ENCODE results near the gene MS4A8. TPM values are rescaled to one million over a fixed set of nuclear protein-coding genes. Genes with fewer than 3 reads are reported as not detected.

MS4A8 gene
- total and polyA plus RNA-seq, 10 of the 15 experiments (the other 5 are each of a cell fraction or from before 2014, with no cell fraction given) = 0.04 TPM; not detected in 9

DNA sequence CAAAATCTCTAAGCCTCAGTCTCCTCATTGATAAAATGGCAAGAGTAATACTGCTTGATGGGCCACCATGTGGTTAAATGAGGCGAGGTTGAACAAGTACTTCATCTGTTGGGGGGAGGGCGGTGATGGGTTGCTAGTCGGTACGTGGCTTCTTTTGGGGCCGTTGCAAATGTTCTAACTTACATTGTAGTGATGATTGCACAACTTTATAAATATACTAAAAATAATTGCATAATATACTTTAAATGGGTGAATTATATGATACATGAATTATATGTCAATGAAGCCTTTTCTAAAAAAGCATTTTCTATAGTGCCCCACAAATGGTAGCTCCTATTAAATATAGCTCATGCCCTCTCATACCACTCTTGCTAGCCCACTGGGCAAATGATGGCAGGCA is 6.5 kb downstream of the MS4A8 start:
- POLR2A ChIA-PET = no interaction called here
- no peak overlapping the region for H3K4me3 ChIP-seq
- BruUV-seq (replicated peaks) = no TSS peak
- TF ChIP-seq EED (IDR thresholded peaks at IDR 0.05; ENCODE audit: low read depth) = no peak
- no peak for TF ChIP-seq RFX5 (IDR thresholded peaks at IDR 0.05; ENCODE audit: low read depth, low read length)
- no peak for TF ChIP-seq EP300 (IDR thresholded peaks at IDR 0.05; ENCODE audit: borderline replicate concordance in 1 of 2, control insufficient read depth in 1 of 2, low read depth in 2 of 2, low read length in 2 of 2)
- no peak for TF ChIP-seq WRNIP1 (IDR thresholded peaks at IDR 0.05; ENCODE audit: borderline replicate concordance, low read depth, low read length)
- TF ChIP-seq BACH1 (IDR thresholded peaks at IDR 0.05; ENCODE audit: borderline replicate concordance) = no peak
- no peak for TF ChIP-seq PML (IDR thresholded peaks at IDR 0.05; ENCODE audit: low read length)
- TF ChIP-seq SP1 (IDR thresholded peaks at IDR 0.05; ENCODE audit: low read depth, low read length) = no peak
- no peak for TF ChIP-seq CHD4 (IDR thresholded peaks at IDR 0.05)
- no peak for TF ChIP-seq NFYA (IDR thresholded peaks at IDR 0.05; ENCODE audit: borderline replicate concordance, low read depth, low read length)
- TF ChIP-seq, protein P1, sequence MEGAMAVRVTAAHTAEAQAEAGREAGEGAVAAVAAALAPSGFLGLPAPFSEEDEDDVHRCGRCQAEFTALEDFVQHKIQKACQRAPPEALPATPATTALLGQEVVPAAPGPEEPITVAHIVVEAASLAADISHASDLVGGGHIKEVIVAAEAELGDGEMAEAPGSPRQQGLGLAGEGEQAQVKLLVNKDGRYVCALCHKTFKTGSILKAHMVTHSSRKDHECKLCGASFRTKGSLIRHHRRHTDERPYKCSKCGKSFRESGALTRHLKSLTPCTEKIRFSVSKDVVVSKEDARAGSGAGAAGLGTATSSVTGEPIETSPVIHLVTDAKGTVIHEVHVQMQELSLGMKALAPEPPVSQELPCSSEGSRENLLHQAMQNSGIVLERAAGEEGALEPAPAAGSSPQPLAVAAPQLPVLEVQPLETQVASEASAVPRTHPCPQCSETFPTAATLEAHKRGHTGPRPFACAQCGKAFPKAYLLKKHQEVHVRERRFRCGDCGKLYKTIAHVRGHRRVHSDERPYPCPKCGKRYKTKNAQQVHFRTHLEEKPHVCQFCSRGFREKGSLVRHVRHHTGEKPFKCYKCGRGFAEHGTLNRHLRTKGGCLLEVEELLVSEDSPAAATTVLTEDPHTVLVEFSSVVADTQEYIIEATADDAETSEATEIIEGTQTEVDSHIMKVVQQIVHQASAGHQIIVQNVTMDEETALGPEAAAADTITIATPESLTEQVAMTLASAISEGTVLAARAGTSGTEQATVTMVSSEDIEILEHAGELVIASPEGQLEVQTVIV (IDR thresholded peaks at IDR 0.05; ENCODE audit: borderline replicate concordance, partially characterized antibody) = no peak
- TF ChIP-seq, protein P2, sequence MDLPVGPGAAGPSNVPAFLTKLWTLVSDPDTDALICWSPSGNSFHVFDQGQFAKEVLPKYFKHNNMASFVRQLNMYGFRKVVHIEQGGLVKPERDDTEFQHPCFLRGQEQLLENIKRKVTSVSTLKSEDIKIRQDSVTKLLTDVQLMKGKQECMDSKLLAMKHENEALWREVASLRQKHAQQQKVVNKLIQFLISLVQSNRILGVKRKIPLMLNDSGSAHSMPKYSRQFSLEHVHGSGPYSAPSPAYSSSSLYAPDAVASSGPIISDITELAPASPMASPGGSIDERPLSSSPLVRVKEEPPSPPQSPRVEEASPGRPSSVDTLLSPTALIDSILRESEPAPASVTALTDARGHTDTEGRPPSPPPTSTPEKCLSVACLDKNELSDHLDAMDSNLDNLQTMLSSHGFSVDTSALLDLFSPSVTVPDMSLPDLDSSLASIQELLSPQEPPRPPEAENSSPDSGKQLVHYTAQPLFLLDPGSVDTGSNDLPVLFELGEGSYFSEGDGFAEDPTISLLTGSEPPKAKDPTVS (IDR thresholded peaks at IDR 0.05; ENCODE audit: low read depth, low read length) = no peak
- TF ChIP-seq TCF7 (IDR thresholded peaks at IDR 0.05; ENCODE audit: borderline replicate concordance) = no peak
- TF ChIP-seq MXI1 (IDR thresholded peaks at IDR 0.05; ENCODE audit: low read depth, low read length) = no peak
- no peak for TF ChIP-seq RB1 (IDR thresholded peaks at IDR 0.05; ENCODE audit: borderline replicate concordance)
- TF ChIP-seq, protein P3, sequence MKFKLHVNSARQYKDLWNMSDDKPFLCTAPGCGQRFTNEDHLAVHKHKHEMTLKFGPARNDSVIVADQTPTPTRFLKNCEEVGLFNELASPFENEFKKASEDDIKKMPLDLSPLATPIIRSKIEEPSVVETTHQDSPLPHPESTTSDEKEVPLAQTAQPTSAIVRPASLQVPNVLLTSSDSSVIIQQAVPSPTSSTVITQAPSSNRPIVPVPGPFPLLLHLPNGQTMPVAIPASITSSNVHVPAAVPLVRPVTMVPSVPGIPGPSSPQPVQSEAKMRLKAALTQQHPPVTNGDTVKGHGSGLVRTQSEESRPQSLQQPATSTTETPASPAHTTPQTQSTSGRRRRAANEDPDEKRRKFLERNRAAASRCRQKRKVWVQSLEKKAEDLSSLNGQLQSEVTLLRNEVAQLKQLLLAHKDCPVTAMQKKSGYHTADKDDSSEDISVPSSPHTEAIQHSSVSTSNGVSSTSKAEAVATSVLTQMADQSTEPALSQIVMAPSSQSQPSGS (IDR thresholded peaks at IDR 0.05; ENCODE audit: low read length) = no peak
- 12% methylated on average over 5 of the region's 5 CpGs for WGBS (ENCODE audit: insufficient coverage, insufficient replicate concordance, low lambda C conversion rate, missing lambda C conversion rate)
- CTCF ChIA-PET = interaction anchor here (1.4 to 1.7 kb wide), 2 partner anchors 50 to 57 kb away, joined by 3 to 6 read pairs; partner anchors contain the start of gene MS4A15
- no peak overlapping the region for H3K27ac ChIP-seq (ENCODE audit: control insufficient read depth, insufficient read depth)
- H3K27me3 ChIP-seq (replicated peaks in 1 of 2; ENCODE audit: control insufficient read depth in 2 of 2, insufficient read depth in 2 of 2, low read length in 1 of 2) = no peaks in the 10 kb centered on the region
- FAIRE-seq (no peak), DNase-seq (ENCODE audit: low read depth, low spot score) (no peak), ATAC-seq (no peak)
- H3K9ac ChIP-seq (ENCODE audit: control insufficient read depth, insufficient read depth, low read length) = no peak overlapping the region
- no peak overlapping the region for H2AFZ ChIP-seq (ENCODE audit: control insufficient read depth, low read depth, low read length)
- intact Hi-C loops (cut with micrococcal nuclease; ENCODE audit: unreplicated experiment) (no loop called here), in situ Hi-C loops (cut with MboI) (no loop called here)
- no peaks in the 10 kb centered on the region for H3K36me3 ChIP-seq (ENCODE audit: control insufficient read depth in 2 of 2, insufficient read depth in 2 of 2, low read length in 1 of 2)
- no peaks in the 10 kb centered on the region for H3K79me2 ChIP-seq (ENCODE audit: control insufficient read depth, insufficient read depth, low read length)
- SMC1A ChIA-PET (ENCODE audit: uncharacterized antibody, unreplicated experiment) = interaction anchor here (1.2 to 5.5 kb wide), 3 partner anchors 21 to 57 kb away, joined by 4 to 20 read pairs (median 5); no protein-coding TSS in a partner anchor
- H3K4me1 ChIP-seq (ENCODE audit: control insufficient read depth, insufficient read depth, low read length) = no peaks in the 10 kb centered on the region
- no peaks in the 10 kb centered on the region for H4K20me1 ChIP-seq (ENCODE audit: control insufficient read depth, insufficient read depth)
- RAD21 ChIA-PET (ENCODE audit: unreplicated experiment) = interaction anchor here (1.5 kb wide), 1 partner anchor 57 kb away, joined by 3 read pairs; no protein-coding TSS in a partner anchor
- no peak overlapping the region for H3K4me2 ChIP-seq (ENCODE audit: control insufficient read depth, insufficient read depth)
- H3K9me3 ChIP-seq (replicated peaks; ENCODE audit: control insufficient read depth, insufficient read depth, low read length) = no peaks in the 10 kb centered on the region

Measured in GM12878 (cell line).